NCI-H460 (cell line): Measurements from ENCODE around the gene ISG20. TPM values are rescaled to one million over a fixed set of nuclear protein-coding genes. Genes with fewer than 3 reads are reported as not detected.
A peak's percentile ranks its signal among the peaks of the same experiment; 100 is the strongest.
"Not testable (repeated sequence)": the region's sequence is repeated elsewhere in the genome, so short reads cannot be mapped to it uniquely, and the experiment has no call there.

ENCODE experiments used
- DNase-seq: peaks from one replicate; pipeline ENCODE4 v3.0.0-alpha.2; 2016; ENCODE audit warnings: low read depth; ENCODE audit errors: extremely low read depth
- total RNA-seq: library from RNA; depleted of rRNA; stranded (reverse); fragments of >200 nt; shearing (Covaris generic); gene quantifications from 2 replicates; pipeline ENCODE4 v1.2.3, GENCODE V29; 2014

Gene ISG20
- total RNA-seq, 1 experiment from 2014 or later = 253 TPM

GRCh38 chr15:88634449-88634848 is 4.4 kb upstream of the ISG20 start:
- DNase-seq = no peak

GRCh38 chr15:88635318-88635717 is 3.5 kb upstream of the ISG20 start:
- no peak for DNase-seq

GRCh38 chr15:88636050-88636449 is 2.8 kb upstream of the ISG20 start:
- peak; percentile 48 for DNase-seq

- DNase-seq = no peak
Measured at GRCh38 chr15:88636654-88637053, 2.2 kb upstream of the ISG20 start.

GRCh38 chr15:88637436-88637835 is 1.4 kb upstream of the ISG20 start:
- DNase-seq = no peak

- peak; percentile 44 for DNase-seq
Measured at GRCh38 chr15:88637841-88638625, 783 bp upstream of the ISG20 start.

- DNase-seq = no peak
Measured at GRCh38 chr15:88641959-88642452, 3.2 kb downstream of the ISG20 start.

GRCh38 chr15:88642514-88642913 is 3.7 kb downstream of the ISG20 start:
- not testable (repeated sequence) for DNase-seq

GRCh38 chr15:88644741-88645140 is 5.9 kb downstream of the ISG20 start:
- no peak for DNase-seq

- DNase-seq = no peak
Measured at GRCh38 chr15:88645171-88646087, 6.6 kb downstream of the ISG20 start.

- no peak for DNase-seq
Measured at GRCh38 chr15:88646088-88646405, 7.2 kb downstream of the ISG20 start.

GRCh38 chr15:88646951-88647350 is 8.1 kb downstream of the ISG20 start:
- DNase-seq = no peak

- no peak for DNase-seq
Measured at GRCh38 chr15:88647351-88648105, 8.7 kb downstream of the ISG20 start.

- DNase-seq = no peak
Measured at GRCh38 chr15:88648357-88649214, 9.8 kb downstream of the ISG20 start.

- no peak for DNase-seq
Measured at GRCh38 chr15:88649286-88649733, 10.5 kb downstream of the ISG20 start.

- DNase-seq = no peak
Measured at GRCh38 chr15:88649753-88650551, 11.1 kb downstream of the ISG20 start.

- DNase-seq = no peak
Measured at GRCh38 chr15:88650556-88650955, 11.7 kb downstream of the ISG20 start.

GRCh38 chr15:88651136-88651732 is 12.4 kb downstream of the ISG20 start:
- no peak for DNase-seq

GRCh38 chr15:88651971-88652370 is 13.2 kb downstream of the ISG20 start:
- no peak for DNase-seq
